Measurements from ENCODE around the gene ANKRD26. TPM values are rescaled to one million over a fixed set of nuclear protein-coding genes. Genes with fewer than 3 reads are reported as not detected.

ANKRD26 gene
- polyA plus RNA-seq, 1 of the 3 experiments (the other 2 are of a cell fraction): 1.0 TPM

- TF ChIP-seq IRF3 (IDR thresholded peaks at IDR 0.05; ENCODE audit: low read depth, low read length) (no peak), TCF12 (IDR thresholded peaks at IDR 0.05) (no peak), YY1 (IDR thresholded peaks at IDR 0.05; ENCODE audit: low read depth) (no peak), PBX3 (IDR thresholded peaks at IDR 0.05) (no peak), SMC3 (IDR thresholded peaks at IDR 0.05; ENCODE audit: low read depth, low read length) (no peak), RXRA (IDR thresholded peaks at IDR 0.05; ENCODE audit: borderline replicate concordance, low read depth) (no peak), GABPA (IDR thresholded peaks at IDR 0.05; ENCODE audit: low read depth) (no peak), CHD2 (IDR thresholded peaks at IDR 0.05; ENCODE audit: low read length, partially characterized antibody) (no peak)
Measured at GRCh38 chr10:27104919-27105318, 4.6 kb upstream of the ANKRD26 start (continued).

GRCh38 chr10:27100813-27101347 is 586 bp upstream of the ANKRD26 start:
- DNase-seq: no peak
- CTCF ChIA-PET: interaction anchor here (1.2 to 1.3 kb wide), 2 partner anchors 11 to 376 kb away, joined by 4 to 5 read pairs; no protein-coding TSS in a partner anchor

More at GRCh38 chr10:27100813-27101347, 586 bp upstream of the ANKRD26 start:
- Histone ChIP-seq H3K79me2 (ENCODE audit: insufficient read depth) (peaks cover 25% of the 10 kb centered on the region), H2AFZ (ENCODE audit: low read depth) (peak overlapping the region; percentile 92), H4K20me1 (ENCODE audit: insufficient read depth) (no peaks in the 10 kb centered on the region), H3K9me2 (no peaks in the 10 kb centered on the region), H3K9ac (peak overlapping the region; percentile 88), H3K36me3 (replicated peaks in 1 of 2; ENCODE audit: control insufficient read depth in 1 of 2, insufficient read depth in 2 of 2, low read length in 1 of 2) (peaks cover 3 to 4% of the 10 kb centered on the region in 2 experiments), H3K4me2 (peak overlapping the region; percentile 93), H3K27ac (ENCODE audit: low read depth in 2 of 2, low read length in 1 of 2) (peak overlapping the region; percentile 80 to 91), H3F3A (replicated peaks; ENCODE audit: insufficient read depth) (peaks cover 9% of the 10 kb centered on the region), H3K4me1 (ENCODE audit: control insufficient read depth in 1 of 2, insufficient read depth in 2 of 2, low read depth in 1 of 2, low read length in 1 of 2) (no peaks in the 10 kb centered on the region; a peak in 2 of 4 replicates), H3K9me3 (no peaks in the 10 kb centered on the region), H3K27me3 (ENCODE audit: insufficient read depth) (no peaks in the 10 kb centered on the region), H3K4me3 (ENCODE audit: low read depth in 2 of 2, low read length in 1 of 2) (peak overlapping the region; percentile 63 to 92)
- WGBS (ENCODE audit: low lambda C conversion rate): 25% methylated on average over 14 of the region's 14 CpGs
- POLR2A ChIA-PET: interaction anchor here (1.1 kb wide), 1 partner anchor 53 kb away, joined by 7 read pairs; the partner anchor contains the start of gene YME1L1
- peak; percentile 14; the same call in 1 of the 2 replicates for TF ChIP-seq MXI1 (IDR thresholded peaks at IDR 0.05; ENCODE audit: low read depth, low read length)
- peak; percentile 71; the same call in 1 of the 2 replicates for TF ChIP-seq SIN3A (IDR thresholded peaks at IDR 0.05; ENCODE audit: borderline replicate concordance, low read depth, low read length)
- TF ChIP-seq ZBTB33 (IDR thresholded peaks at IDR 0.05; ENCODE audit: borderline replicate concordance, low read depth): no peak
- TF ChIP-seq JUND (IDR thresholded peaks at IDR 0.05): no peak
- TF ChIP-seq NFIC (IDR thresholded peaks at IDR 0.05; ENCODE audit: borderline replicate concordance): no peak

All from SK-N-SH (cell line).